BLaER1 treated with 17β-estradiol and CSF1 and Interleukin-3, amounts not matched to agents 10 nM and 100 nM (cell line): ENCODE data around the gene NOL4L.
A peak's percentile ranks its signal among the peaks of the same experiment; 100 is the strongest.
"Not testable (repeated sequence)": the region's sequence is repeated elsewhere in the genome, so short reads cannot be mapped to it uniquely, and the experiment has no call there.

Experiments
- H3K27ac ChIP-seq, 11 experiments: shearing (Covaris generic); formaldehyde crosslinking; 2 replicates each; pipeline ENCODE4 v1.8.1; 2022
- H3K27me3 ChIP-seq, 11 experiments: shearing (Covaris generic); formaldehyde crosslinking; 2 replicates each; pipeline ENCODE4 v1.8.1; 2022
- H3K36me3 ChIP-seq, 11 experiments: shearing (Covaris generic); formaldehyde crosslinking; 2 replicates each; pipeline ENCODE4 v1.8.1; 2022
- H3K4me1 ChIP-seq, 10 experiments: shearing (Covaris generic); formaldehyde crosslinking; 2 replicates each; pipeline ENCODE4 v1.8.1; 2022
- H3K4me2 ChIP-seq, 11 experiments: shearing (Covaris generic); formaldehyde crosslinking; 2 replicates each; pipeline ENCODE4 v1.8.1; 2022
- H3K4me3 ChIP-seq, 10 experiments: shearing (Covaris generic); formaldehyde crosslinking; 2 replicates each; pipeline ENCODE4 v1.8.1; 2022
- H3K9ac ChIP-seq, 11 experiments: shearing (Covaris generic); formaldehyde crosslinking; 2 replicates each; pipeline ENCODE4 v1.8.1; 2022
- H3K9me3 ChIP-seq, 11 experiments: shearing (Covaris generic); formaldehyde crosslinking; replicated peaks in 1 of 11; 2 replicates each; pipeline ENCODE4 v1.8.1; 2022
- H4K20me1 ChIP-seq, 11 experiments: shearing (Covaris generic); formaldehyde crosslinking; 2 replicates each; pipeline ENCODE4 v1.8.1; 2022
- Cebpa-rat ChIP-seq, 11 experiments: shearing (Covaris generic); IDR thresholded peaks; 2 replicates each; pipeline ENCODE4 v1.8.1; 2022

Gene NOL4L

DNA sequence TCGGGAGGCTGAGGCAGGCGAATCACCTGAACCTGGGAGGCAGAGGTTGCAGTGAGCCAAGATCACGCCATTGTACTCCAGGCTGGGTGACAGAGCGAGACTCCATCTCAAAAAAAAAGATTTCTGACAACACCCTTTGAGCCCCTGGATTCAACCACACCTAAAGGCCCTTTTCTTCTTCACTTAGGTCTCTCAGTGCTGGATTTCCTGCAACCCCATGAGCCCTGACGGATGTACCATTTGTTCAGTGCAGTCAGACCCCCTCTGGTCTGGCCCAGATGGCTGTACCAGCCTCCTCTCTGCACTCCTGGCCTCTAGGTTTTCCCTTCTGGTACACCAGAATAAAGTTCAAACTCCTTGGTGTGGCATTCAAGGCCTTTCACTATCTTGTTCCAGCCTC is 9.1 kb upstream of the NOL4L start:
- H3K4me2 ChIP-seq = no peak overlapping the region
- H3K27ac ChIP-seq = no peak overlapping the region
- no peak for TF ChIP-seq Cebpa-rat (IDR thresholded peaks at IDR 0.05)
- no peak overlapping the region for H3K4me3 ChIP-seq
- peaks cover 0 to 15% (median 7%) of the 10 kb centered on the region in 10 experiments; a peak in 15 of 20 replicates for H3K4me1 ChIP-seq
- H4K20me1 ChIP-seq = no peaks in the 10 kb centered on the region; a peak in 1 of 22 replicates
- H3K9ac ChIP-seq = no peak overlapping the region
- H3K36me3 ChIP-seq = no peaks in the 10 kb centered on the region
- no peaks in the 10 kb centered on the region for H3K9me3 ChIP-seq
- H3K27me3 ChIP-seq = no peaks in the 10 kb centered on the region

DNA sequence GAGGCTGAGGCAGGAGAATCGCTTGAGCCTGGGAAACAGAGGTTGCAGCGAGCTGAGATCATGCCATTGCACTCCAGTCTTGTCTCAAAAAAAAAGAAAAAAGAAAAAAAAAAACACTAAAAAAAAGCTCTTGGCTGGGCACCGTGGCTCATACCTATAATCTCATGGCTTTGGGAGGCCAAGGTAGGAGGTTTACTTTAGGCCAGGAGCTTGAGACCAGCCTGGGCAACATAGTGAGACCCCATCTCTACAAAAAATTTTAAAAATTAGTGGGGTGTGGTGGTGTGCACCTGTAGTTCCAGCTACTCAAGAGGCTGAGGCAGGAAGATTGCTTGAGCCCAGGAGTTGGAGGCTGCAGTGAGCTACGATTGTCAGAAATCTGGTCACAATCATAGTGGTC is 7.5 kb upstream of the NOL4L start:
- peaks cover 6 to 24% (median 17%) of the 10 kb centered on the region in 10 experiments; a peak in 19 of 20 replicates for H3K4me1 ChIP-seq
- H3K9me3 ChIP-seq, H3K27me3 ChIP-seq, H3K27ac ChIP-seq, H3K9ac ChIP-seq, H4K20me1 ChIP-seq, H3K4me3 ChIP-seq, H3K4me2 ChIP-seq, H3K36me3 ChIP-seq: not testable (repeated sequence)

DNA sequence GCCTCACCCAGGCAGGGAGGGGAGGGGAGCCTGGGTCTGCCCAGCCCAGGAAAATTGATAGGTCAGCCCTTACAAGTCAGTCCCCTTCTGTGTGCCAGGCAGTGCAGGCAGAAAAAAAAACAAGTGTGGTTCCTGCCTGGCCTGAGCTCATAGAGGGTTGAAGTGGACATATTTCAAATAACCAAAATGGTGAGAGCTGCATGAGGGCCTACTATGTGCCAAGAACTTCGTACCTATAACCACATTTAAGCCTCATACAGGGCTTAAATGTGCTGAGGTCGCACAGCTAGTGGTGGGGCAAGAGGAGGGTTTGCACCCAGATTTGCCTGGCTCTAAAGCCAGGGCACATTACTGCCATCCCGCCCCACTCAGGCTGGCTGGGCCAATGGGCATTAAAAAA is 6.9 kb upstream of the NOL4L start:
- H3K27me3 ChIP-seq = peaks cover 0 to 3% (median 0%) of the 10 kb centered on the region in 11 experiments; a peak in 2 of 22 replicates
- no peak for TF ChIP-seq Cebpa-rat (IDR thresholded peaks at IDR 0.05)
- no peaks in the 10 kb centered on the region; a peak in 1 of 22 replicates for H4K20me1 ChIP-seq
- H3K9ac ChIP-seq = no peak overlapping the region
- no peak overlapping the region for H3K4me2 ChIP-seq
- H3K4me1 ChIP-seq = peaks cover 11 to 27% (median 20%) of the 10 kb centered on the region in 10 experiments; a peak in 19 of 20 replicates
- H3K27ac ChIP-seq = no peak overlapping the region
- no peaks in the 10 kb centered on the region for H3K36me3 ChIP-seq
- H3K9me3 ChIP-seq = no peaks in the 10 kb centered on the region
- no peak overlapping the region for H3K4me3 ChIP-seq

DNA sequence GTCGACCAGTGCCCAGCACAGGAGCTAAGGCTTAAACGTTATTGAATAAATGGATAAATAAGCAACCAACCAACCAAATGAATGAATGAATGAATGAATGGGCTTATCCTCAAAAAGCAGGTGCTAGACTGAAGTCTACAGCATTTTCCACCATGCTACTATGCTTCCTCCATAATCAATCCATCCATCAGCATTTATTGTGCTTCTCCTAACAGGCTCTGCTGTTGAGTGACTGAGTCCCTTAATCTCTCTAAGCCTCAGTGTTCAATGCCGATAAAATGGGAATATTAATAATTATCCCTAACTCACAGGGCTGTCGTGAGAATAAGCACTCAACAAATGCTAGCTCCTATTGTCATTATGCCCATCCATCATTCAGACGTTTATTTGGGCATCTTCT is 4.6 kb upstream of the NOL4L start:
- peak overlapping the region in 5 of 11 experiments; percentile 42 to 86 (median 64); a peak in 9 of 22 replicates for H3K4me2 ChIP-seq
- peaks cover 0 to 19% (median 0%) of the 10 kb centered on the region in 11 experiments; a peak in 8 of 22 replicates for H3K27me3 ChIP-seq
- no peak overlapping the region for H3K4me3 ChIP-seq
- peaks cover 0 to 12% (median 0%) of the 10 kb centered on the region in 11 experiments; a peak in 4 of 22 replicates for H4K20me1 ChIP-seq
- peak overlapping the region in 1 of 11 experiments; percentile 17; a peak in 2 of 22 replicates for H3K27ac ChIP-seq
- no peaks in the 10 kb centered on the region for H3K36me3 ChIP-seq
- no peaks in the 10 kb centered on the region for H3K9me3 ChIP-seq
- peaks cover 22 to 41% (median 32%) of the 10 kb centered on the region in 10 experiments for H3K4me1 ChIP-seq
- no peak for TF ChIP-seq Cebpa-rat (IDR thresholded peaks at IDR 0.05)
- 0 out of 22 replicates have a peak overlapping the region, but pooled peaks of 1 of the 11 experiments have one; percentile 1 for H3K9ac ChIP-seq

DNA sequence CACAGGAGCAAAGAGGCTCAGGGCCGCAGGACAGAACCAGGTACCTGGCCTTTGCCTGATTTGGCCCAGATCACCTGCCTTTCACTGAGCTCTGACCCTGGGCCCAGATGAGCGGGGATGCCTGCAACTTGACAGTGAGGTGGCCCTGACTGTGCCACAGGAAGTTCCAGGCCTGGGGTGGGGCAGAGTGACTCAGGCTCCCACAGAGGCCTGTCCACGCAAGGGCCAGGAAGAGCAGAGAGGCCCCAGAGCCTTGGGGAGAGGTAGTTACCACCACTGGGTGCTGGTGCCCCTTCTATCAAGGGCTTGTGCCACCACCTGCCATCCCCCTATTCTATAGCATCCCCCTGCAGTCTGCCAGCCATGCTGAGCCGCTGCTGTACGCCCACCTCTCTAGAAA is 4.1 kb upstream of the NOL4L start:
- H3K36me3 ChIP-seq = no peaks in the 10 kb centered on the region
- peaks cover 0 to 19% (median 0%) of the 10 kb centered on the region in 11 experiments; a peak in 8 of 22 replicates for H3K27me3 ChIP-seq
- TF ChIP-seq Cebpa-rat (IDR thresholded peaks at IDR 0.05) = no peak
- peaks cover 0 to 12% (median 0%) of the 10 kb centered on the region in 11 experiments; a peak in 4 of 22 replicates for H4K20me1 ChIP-seq
- H3K4me2 ChIP-seq = peak overlapping the region in 5 of 11 experiments; percentile 42 to 86 (median 64); a peak in 10 of 22 replicates
- H3K4me3 ChIP-seq = no peak overlapping the region
- H3K9me3 ChIP-seq = no peaks in the 10 kb centered on the region
- peaks cover 22 to 41% (median 32%) of the 10 kb centered on the region in 10 experiments for H3K4me1 ChIP-seq
- 0 out of 22 replicates have a peak overlapping the region, but pooled peaks of 2 of the 11 experiments have one; percentile 1 for H3K9ac ChIP-seq
- peak overlapping the region in 1 of 11 experiments; percentile 17; a peak in 2 of 22 replicates for H3K27ac ChIP-seq

DNA sequence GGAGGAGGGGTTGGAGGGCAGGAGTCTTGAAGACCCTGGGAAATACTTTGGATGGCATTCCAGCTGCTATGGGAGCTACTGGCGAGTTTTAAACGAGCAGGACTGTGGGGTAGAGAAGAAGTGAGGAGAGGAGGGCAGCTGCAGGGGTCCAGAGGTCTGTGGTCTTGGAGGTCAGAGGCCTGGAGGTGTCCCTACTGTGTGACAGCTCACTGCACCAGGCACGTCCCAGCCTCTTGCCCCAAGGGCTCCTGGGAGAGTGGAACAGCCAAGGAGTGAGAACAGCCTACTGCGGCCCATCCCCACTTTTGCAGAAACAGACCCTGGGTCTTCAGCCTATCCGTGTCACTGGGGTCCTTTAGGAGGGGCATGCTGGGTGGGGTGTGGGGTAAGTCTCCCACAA is 2.9 kb upstream of the NOL4L start:
- Histone ChIP-seq H3K4me2 (peak overlapping the region in 6 of 11 experiments; percentile 74 to 97 (median 95); a peak in 9 of 22 replicates), H3K4me3 (no peak overlapping the region), H3K36me3 (no peaks in the 10 kb centered on the region), H3K27ac (no peak overlapping the region), H3K9me3 (no peaks in the 10 kb centered on the region), H3K27me3 (peaks cover 0 to 19% (median 0%) of the 10 kb centered on the region in 11 experiments; a peak in 8 of 22 replicates), H4K20me1 (peaks cover 0 to 13% (median 0%) of the 10 kb centered on the region in 11 experiments; a peak in 4 of 22 replicates), H3K4me1 (peaks cover 22 to 41% (median 32%) of the 10 kb centered on the region in 10 experiments), H3K9ac (no peak overlapping the region)
- TF ChIP-seq Cebpa-rat (IDR thresholded peaks at IDR 0.05) = no peak

DNA sequence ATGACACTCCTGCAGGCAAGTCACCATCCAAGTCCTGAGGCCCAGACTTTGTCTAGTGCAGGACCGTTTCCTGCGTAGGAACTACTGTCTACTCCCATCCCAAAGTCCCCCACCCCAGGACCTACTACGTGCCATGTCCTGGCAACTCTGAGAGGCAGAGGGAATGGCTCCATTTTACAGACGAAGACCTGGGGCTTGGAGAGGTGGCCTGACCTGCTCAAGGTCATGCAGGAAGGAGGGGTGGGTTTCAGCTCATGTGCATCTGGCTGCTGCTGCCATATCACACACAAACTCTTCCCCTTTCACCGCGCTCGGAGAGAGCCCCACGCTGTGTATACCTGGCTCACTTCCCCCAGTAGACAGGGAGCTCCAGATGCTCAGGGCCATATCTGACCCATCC is 1.2 kb upstream of the NOL4L start:
- Histone ChIP-seq H3K4me3 (peak overlapping the region in 2 of 10 experiments; percentile 69 to 81; a peak in 2 of 20 replicates), H4K20me1 (peaks cover 0 to 30% (median 0%) of the 10 kb centered on the region in 11 experiments; a peak in 6 of 22 replicates), H3K27me3 (peaks cover 0 to 19% (median 0%) of the 10 kb centered on the region in 11 experiments; a peak in 8 of 22 replicates), H3K36me3 (no peaks in the 10 kb centered on the region), H3K27ac (no peak overlapping the region), H3K4me1 (peaks cover 38 to 58% (median 50%) of the 10 kb centered on the region in 10 experiments), H3K9me3 (no peaks in the 10 kb centered on the region), H3K4me2 (peak overlapping the region; percentile 84 to 99 (median 95); a peak in 21 of 22 replicates), H3K9ac (no peak overlapping the region)
- TF ChIP-seq Cebpa-rat (IDR thresholded peaks at IDR 0.05) = no peak

DNA sequence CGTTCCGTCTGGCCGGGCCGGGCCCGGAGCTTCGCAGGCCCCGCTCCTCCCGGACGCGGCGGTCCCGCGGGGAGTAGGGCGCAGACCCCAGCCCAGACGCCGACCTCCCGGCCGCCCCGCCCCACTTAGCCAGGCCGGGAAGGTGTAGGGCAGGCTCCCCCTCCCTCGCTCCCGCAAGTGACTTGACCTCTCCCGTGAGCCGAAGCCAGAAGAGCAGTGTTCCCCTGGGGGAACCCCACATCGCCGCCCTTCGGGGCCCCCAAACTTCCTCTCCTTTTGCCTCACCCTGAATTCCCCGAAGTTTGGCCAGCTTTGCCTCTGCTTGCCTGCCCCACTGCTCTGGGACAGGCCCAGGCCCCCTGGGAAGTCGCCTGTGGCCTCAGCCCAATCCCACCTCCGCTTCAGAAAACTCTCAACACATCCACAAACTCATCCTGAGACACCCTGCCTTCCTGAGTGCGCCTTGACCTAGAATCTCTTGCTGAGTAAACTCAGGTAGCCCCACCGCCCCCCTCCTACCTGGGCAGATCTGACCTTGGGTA is 524 bp upstream of the NOL4L start:
- TF ChIP-seq Cebpa-rat (IDR thresholded peaks at IDR 0.05) = no peak
- peak overlapping the region in 2 of 11 experiments; percentile 27 to 49; a peak in 1 of 22 replicates for H3K27ac ChIP-seq
- H3K4me3 ChIP-seq = peak overlapping the region; percentile 69 to 92 (median 83)
- peaks cover 0 to 36% (median 2%) of the 10 kb centered on the region in 11 experiments; a peak in 9 of 22 replicates for H4K20me1 ChIP-seq
- no peaks in the 10 kb centered on the region for H3K9me3 ChIP-seq
- H3K36me3 ChIP-seq = no peaks in the 10 kb centered on the region
- peaks cover 44 to 64% (median 56%) of the 10 kb centered on the region in 10 experiments for H3K4me1 ChIP-seq
- H3K9ac ChIP-seq = peak overlapping the region in 9 of 11 experiments; percentile 7 to 85 (median 47); a peak in 14 of 22 replicates
- H3K27me3 ChIP-seq = peaks cover 0 to 19% (median 0%) of the 10 kb centered on the region in 11 experiments; a peak in 8 of 22 replicates
- H3K4me2 ChIP-seq = peak overlapping the region; percentile 84 to 99 (median 95)

DNA sequence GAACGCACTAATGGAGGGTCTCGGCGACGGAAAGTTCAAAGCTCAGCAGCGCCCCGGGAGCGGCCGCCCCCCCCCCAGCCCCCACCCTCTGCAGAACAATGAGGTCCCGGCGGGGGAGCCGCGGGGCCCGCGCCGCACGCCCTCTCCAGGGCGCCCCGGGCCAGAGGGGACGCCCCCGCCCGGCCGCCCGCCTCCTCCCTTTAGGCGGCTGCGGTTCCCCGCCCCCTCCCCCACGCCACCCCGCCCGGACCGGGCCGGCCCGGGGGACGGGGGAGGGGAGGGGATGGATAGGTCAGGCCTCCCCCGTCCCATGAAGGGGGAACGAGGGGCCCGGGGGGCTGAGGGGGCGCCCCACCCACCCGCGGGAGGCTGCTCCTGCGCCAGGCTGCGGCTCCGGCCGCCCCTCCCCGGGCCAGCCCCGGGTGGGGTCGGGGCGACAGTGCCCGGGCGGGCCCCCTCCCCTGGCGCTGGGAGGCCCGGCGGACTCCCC is 1.5 kb downstream of the NOL4L start:
- Histone ChIP-seq H3K4me1 (peaks cover 34 to 77% (median 72%) of the 10 kb centered on the region in 10 experiments), H3K27me3 (peaks cover 0 to 19% (median 0%) of the 10 kb centered on the region in 11 experiments; a peak in 8 of 22 replicates), H3K9me3 (no peaks in the 10 kb centered on the region), H3K4me2 (peak overlapping the region in 1 of 11 experiments; percentile 96; a peak in 3 of 22 replicates), H3K36me3 (no peaks in the 10 kb centered on the region), H3K4me3 (peak overlapping the region; percentile 69 to 92 (median 83)), H4K20me1 (peaks cover 0 to 56% (median 20%) of the 10 kb centered on the region in 11 experiments; a peak in 12 of 22 replicates), H3K27ac (peak overlapping the region in 4 of 11 experiments; percentile 16 to 68 (median 48); a peak in 8 of 22 replicates), H3K9ac (peak overlapping the region; percentile 40 to 82 (median 73); a peak in 16 of 22 replicates)
- no peak for TF ChIP-seq Cebpa-rat (IDR thresholded peaks at IDR 0.05)
